ENCODE data around the gene PRKCB.
"Not testable (repeated sequence)": the region's sequence is repeated elsewhere in the genome, so short reads cannot be mapped to it uniquely, and the experiment has no call there.

The PRKCB gene

GRCh38 chr16:24093049-24093448 lies 257.3 kb downstream of the PRKCB start:
- no peak for DNase-seq (ENCODE audit: low read depth in 2 of 2)

- DNase-seq (ENCODE audit: low read depth in 2 of 2): no peak
Measured at GRCh38 chr16:24094660-24095059, 258.9 kb downstream of the PRKCB start.

DNA sequence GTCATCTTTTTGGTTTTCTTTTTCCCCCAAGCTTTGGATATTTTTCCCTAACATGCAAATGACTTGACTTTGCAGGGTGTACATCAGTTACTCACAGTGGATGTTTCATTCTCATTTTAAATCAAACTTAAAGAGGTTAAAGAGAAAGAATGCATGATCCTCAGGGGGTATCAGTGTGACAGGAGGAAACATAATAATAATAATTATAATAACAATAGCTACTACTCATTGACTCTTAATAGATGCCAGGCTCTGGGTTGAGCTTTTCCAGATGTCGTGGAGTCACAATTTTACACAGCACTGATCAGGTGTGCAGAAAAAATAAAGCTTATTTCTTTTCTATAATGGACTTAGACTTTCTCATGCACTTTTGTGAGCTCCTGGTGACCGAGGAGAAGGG lies 263.1 kb downstream of the PRKCB start:
- no peak for DNase-seq (ENCODE audit: low read depth in 2 of 2)

GRCh38 chr16:24101431-24101830 lies 265.6 kb downstream of the PRKCB start:
- DNase-seq (ENCODE audit: low read depth in 2 of 2): no peak

GRCh38 chr16:24102209-24102660 lies 266.5 kb downstream of the PRKCB start:
- DNase-seq (ENCODE audit: low read depth in 2 of 2): no peak

GRCh38 chr16:24105471-24105870 lies 269.7 kb downstream of the PRKCB start:
- DNase-seq (ENCODE audit: low read depth in 2 of 2): not testable (repeated sequence)

DNA sequence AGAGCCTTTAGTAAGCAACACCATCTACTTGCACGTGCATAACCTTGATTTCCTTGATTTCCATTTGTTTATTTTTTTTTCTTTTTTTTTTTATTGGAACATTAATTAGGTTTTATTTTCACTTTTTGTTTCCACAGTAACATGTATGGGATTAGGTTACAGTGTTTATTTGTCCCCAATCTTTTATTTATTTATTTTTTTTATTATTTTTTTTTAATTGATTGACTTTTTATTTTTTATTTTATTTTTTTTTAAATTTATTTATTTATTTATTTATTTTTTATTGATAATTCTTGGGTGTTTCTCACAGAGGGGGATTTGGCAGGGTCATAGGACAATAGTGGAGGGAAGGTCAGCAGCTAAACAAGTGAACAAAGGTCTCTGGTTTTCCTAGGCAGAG lies 272.3 kb downstream of the PRKCB start:
- DNase-seq (ENCODE audit: low read depth in 2 of 2): not testable (repeated sequence)

DNA sequence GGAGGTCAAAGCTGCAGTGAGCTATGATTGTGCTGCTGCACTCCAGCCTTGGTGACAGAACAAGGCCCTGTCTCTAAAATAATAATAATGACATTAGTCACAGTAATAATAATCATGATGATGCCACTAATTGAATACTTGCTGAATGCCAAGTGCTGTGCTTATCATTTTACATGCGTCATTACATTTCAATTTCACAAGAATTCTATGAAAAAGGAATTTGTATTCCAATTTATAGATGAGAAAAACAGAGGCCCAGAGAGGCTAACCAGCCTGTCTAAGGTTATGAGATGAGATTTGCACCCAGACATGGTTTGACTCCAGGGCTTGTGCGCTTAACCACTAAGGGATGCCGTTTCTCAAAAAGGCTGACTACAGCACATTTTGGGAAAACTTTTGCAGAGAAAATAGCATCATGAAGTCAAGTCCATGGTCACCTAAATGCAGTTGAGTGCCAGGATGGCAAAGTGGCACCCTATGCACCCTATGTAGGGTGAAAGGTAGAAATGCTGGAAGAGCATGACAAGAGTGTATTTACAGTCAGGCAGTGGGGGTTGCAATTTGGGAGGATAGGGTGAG lies 276.0 kb downstream of the PRKCB start:
- no peak for DNase-seq (ENCODE audit: low read depth in 2 of 2)

GRCh38 chr16:24113115-24113745 lies 277.4 kb downstream of the PRKCB start:
- DNase-seq (ENCODE audit: low read depth in 2 of 2): no peak

GRCh38 chr16:24114876-24115275 lies 279.1 kb downstream of the PRKCB start:
- no peak for DNase-seq (ENCODE audit: low read depth in 2 of 2)

GRCh38 chr16:24116046-24116776 lies 280.4 kb downstream of the PRKCB start:
- no peak for DNase-seq (ENCODE audit: low read depth in 2 of 2)

- DNase-seq (ENCODE audit: low read depth in 2 of 2): no peak
Measured at GRCh38 chr16:24116989-24117388, 281.2 kb downstream of the PRKCB start.

DNA sequence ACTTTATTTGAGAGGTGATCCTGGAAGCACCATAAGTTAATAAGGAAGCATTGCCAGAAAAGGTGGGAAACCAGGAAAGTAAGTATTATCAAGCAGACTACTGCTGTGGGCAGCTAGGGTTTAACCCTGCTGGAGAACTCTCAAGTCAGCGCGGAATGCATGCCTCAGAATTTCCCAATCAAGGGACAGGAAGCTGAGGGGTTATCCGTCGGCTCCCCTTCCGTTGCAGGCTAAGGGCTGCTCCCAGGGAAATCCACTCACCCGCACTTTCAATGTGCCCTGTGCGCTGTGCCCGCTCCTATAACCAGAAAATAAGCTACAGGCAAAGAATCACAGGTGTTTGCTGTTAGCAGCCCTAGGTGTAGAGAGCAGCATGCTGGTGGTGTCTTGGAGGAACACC lies 281.9 kb downstream of the PRKCB start:
- DNase-seq (ENCODE audit: low read depth in 2 of 2): no peak

DNA sequence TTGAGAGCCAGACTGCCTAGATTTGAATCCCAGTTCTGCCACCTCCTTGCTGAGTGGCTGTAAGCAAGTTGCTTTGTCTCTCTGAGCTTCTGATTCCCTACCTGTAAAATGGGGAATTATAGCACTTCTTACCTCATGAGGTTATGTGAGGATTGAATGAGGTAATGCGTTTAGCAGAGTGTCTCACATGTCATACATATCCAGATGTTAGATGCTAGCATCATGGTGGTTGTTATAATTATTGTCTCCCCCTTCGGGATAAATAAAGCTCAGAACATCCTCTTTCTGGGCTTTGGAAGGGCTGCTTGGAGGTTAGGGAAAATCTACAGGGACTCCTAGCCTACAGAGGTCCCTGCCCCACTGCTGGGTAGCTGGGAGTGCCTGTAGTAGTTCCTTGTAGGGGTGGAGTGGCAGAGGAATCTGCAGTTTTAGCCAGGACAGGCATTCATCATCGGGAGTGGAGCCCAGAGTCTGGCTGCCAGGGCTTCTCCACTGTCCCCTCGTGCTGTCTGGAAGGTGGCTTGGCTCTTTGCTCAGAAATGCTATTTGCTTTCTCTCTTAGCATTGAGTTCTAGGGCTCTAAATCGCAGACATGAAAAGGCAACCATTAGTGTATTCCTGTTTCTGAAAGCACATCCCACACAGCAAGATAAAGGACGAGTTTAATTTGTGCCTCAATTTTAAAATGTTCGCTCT lies 282.5 kb downstream of the PRKCB start:
- no peak for DNase-seq (ENCODE audit: low read depth in 2 of 2)

DNA sequence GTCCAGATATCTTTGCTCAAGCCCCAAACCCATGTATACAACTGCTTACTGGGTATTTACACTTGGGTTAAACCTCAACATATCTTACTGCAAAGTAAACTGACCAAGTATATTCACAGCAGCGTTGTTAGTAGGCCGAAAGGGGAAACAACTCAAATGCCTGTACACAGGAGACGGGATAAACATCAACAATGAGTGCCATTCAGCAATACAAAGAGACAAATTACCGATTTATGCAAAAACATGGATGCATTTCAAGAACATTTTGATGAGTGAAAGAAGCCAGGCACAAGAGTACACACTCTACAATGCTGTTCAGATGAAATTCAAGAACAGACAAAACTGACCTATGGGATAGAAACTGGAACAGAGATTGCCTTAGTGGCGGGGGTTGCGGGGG lies 284.0 kb downstream of the PRKCB start:
- DNase-seq (ENCODE audit: low read depth in 2 of 2): no peak

- no peak for DNase-seq (ENCODE audit: low read depth in 2 of 2)
Measured at GRCh38 chr16:24123275-24123674, 287.5 kb downstream of the PRKCB start.

- no peak for DNase-seq (ENCODE audit: low read depth in 2 of 2)
Measured at GRCh38 chr16:24124291-24124690, 288.5 kb downstream of the PRKCB start.

- DNase-seq (ENCODE audit: low read depth in 2 of 2): no peak
Measured at GRCh38 chr16:24125214-24125613, 289.4 kb downstream of the PRKCB start.

DNA sequence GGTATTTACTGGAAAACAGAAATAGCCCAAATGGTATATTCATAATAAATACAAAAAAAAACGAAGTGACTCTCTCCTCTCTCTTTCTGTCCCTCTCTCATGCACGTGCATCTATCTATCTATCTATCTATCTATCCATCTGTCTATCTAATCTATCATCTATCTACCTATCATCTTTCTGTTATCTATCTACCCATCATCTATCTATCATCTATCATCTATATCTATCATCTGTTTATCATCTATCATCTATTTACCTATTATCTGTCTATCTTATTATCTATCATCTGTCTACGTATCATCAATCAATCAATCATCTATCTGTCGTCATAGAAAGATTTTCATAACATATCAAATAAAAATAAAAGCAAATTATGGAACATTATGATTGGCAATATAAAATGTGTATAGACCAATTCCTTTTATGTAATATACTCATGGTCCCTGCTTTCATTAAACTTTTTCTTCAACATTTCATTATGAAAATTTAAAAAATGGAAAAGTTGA lies 293.7 kb downstream of the PRKCB start:
- no peak for DNase-seq (ENCODE audit: low read depth in 2 of 2)

DNA sequence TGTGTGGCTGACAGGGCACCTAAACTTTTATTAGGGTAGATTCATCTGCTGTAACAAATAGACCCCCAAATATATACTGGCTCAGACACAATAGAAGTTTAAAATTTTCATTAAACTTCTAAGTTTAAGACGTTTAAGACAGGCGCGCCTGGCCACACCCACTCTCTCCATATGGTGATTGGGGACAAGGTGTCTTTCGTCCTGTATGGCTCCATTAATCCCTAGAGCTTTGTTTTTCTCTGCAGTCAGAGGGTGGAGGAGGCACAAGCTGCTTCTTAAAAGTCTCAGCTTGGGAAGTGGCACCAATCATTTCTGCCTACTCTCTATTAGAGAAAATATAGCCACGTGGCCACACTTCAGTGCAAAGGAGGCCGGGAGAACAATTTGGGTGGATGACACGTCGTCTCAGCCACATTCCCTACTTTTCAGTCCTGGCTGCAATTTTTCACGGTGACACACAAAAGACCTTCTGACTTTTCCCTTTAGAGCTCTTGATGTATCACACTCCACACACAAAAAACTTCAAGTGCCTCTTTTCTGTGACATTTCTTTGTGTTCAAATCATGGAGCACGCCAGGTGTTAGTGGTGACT lies 294.8 kb downstream of the PRKCB start:
- no peak for DNase-seq (ENCODE audit: low read depth in 2 of 2)

DNA sequence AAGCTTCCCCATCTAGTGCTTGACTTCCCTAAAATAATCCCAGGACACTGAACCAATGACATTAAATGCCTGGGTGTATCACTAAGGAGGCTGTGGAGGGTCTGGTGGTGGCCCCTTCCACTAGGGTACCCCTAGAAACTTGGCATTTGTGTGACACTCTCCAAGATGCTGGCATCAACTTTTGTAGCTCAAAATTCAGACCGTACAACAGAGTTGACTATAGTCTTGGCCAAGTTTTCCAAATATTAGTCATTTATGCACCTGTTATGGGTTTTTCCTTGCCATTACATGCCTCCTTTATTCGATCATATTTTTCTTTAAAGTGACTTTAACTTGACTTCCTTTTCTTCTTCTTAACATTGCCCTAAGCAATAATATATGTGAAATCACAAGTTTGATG lies 295.5 kb downstream of the PRKCB start:
- DNase-seq (ENCODE audit: low read depth in 2 of 2): no peak
